Smooth muscle cell (in vitro differentiated cells): ENCODE results near the gene ASTN2. TPM values are rescaled to one million over a fixed set of nuclear protein-coding genes. Genes with fewer than 3 reads are reported as not detected.

Source experiments
- DNase-seq: peaks from one replicate; lab custom pipeline; 2025; ENCODE audit not compliant: unreplicated experiment; lab: John Stamatoyannopoulos, UW
- H2AFZ ChIP-seq: fragments of 200-600 bp; sonication (generic); 2 replicates; pipeline ENCODE4 v1.6.0; 2016; ENCODE audit warnings: antibody characterized with exemption, low read depth, mild to moderate bottlenecking
- H3F3A ChIP-seq: fragments of 200-600 bp; sonication (generic); 2 replicates; pipeline ENCODE4 v1.6.0; 2017; ENCODE audit warnings: antibody characterized with exemption, low read depth
- H3K27ac ChIP-seq: fragments of 200-600 bp; sonication (generic); 2 replicates; pipeline ENCODE4 v1.5.1; 2016; ENCODE audit warnings: low read depth, mild to moderate bottlenecking
- H3K27me3 ChIP-seq: fragments of 200-600 bp; sonication (generic); 2 replicates; pipeline ENCODE4 v1.6.1; 2016; ENCODE audit warnings: low read depth, mild to moderate bottlenecking
- H3K36me3 ChIP-seq: fragments of 200-600 bp; sonication (generic); 2 replicates; pipeline ENCODE4 v1.5.1; 2016; ENCODE audit warnings: low read depth
- H3K4me1 ChIP-seq: fragments of 200-600 bp; sonication (generic); 2 replicates; pipeline ENCODE4 v1.5.1; 2016; ENCODE audit warnings: low read depth
- H3K4me2 ChIP-seq: fragments of 200-600 bp; sonication (generic); 2 replicates; pipeline ENCODE4 v1.6.0; 2016; ENCODE audit warnings: mild to moderate bottlenecking
- H3K4me3 ChIP-seq: fragments of 200-600 bp; sonication (generic); 2 replicates; pipeline ENCODE4 v1.5.1; 2016; ENCODE audit warnings: mild to moderate bottlenecking
- H3K79me2 ChIP-seq: fragments of 200-600 bp; sonication (generic); 2 replicates; pipeline ENCODE4 v1.6.0; 2016; ENCODE audit warnings: low read depth, mild to moderate bottlenecking
- H3K9ac ChIP-seq: fragments of 200-600 bp; sonication (generic); 2 replicates; pipeline ENCODE4 v1.6.0; 2016; ENCODE audit warnings: low read depth
- H3K9me3 ChIP-seq: fragments of 200-600 bp; sonication (generic); replicated peaks from 2 replicates; pipeline ENCODE4 v1.5.1; 2016; ENCODE audit warnings: low read depth
- H4K20me1 ChIP-seq: fragments of 200-600 bp; sonication (generic); 2 replicates; pipeline ENCODE4 v1.6.0; 2016; ENCODE audit warnings: low read depth
- CTCF ChIP-seq: fragments of 200-600 bp; sonication (generic); IDR thresholded peaks from 2 replicates; pipeline ENCODE4 v1.5.1; 2017; ENCODE audit warnings: borderline replicate concordance, mild to moderate bottlenecking, antibody characterized with exemption; ENCODE audit not compliant: insufficient read depth, poor library complexity, severe bottlenecking
- WGBS: methylation state at CpG from one replicate; pipeline ENCODE4 v1.1.7; 2016; ENCODE audit warnings: low lambda C conversion rate; 5-methylcytosine and 5-hydroxymethylcytosine counted together
- polyA plus RNA-seq: library from polyadenylated mRNA; unstranded; fragments of >200 nt; fragmentation: Nextera tagmentation; extraction: Ambion mirVana; gene quantifications from 2 replicates; pipeline ENCODE4 v1.2.1, GENCODE V29; 2016
- total RNA-seq: library from RNA; depleted of rRNA; stranded (reverse); fragments of >200 nt; gene quantifications from 2 replicates; pipeline ENCODE4 v1.2.3, GENCODE V29; 2014

Gene ASTN2
- total and polyA plus RNA-seq, 2 experiments from 2014 or later = 6.5 to 6.7 TPM

GRCh38 chr9:116774421-116775180 lies 640.3 kb downstream of the ASTN2 start:
- Histone ChIP-seq H3K27ac (no peak overlapping the region), H3K36me3 (no peaks in the 10 kb centered on the region), H2AFZ (no peak overlapping the region), H4K20me1 (no peaks in the 10 kb centered on the region), H3K9ac (no peak overlapping the region), H3K9me3 (no peaks in the 10 kb centered on the region), H3K4me3 (no peak overlapping the region), H3K4me2 (no peak overlapping the region), H3K4me1 (no peaks in the 10 kb centered on the region), H3K79me2 (no peaks in the 10 kb centered on the region), H3F3A (no peaks in the 10 kb centered on the region), H3K27me3 (peaks cover 5% of the 10 kb centered on the region)
- 81% methylated on average over 4 of the region's 4 CpGs for whole genome bisulfite sequencing
- no peak for TF ChIP-seq CTCF
- no peak for DNase-seq

- Histone ChIP-seq H3K9me3 (no peaks in the 10 kb centered on the region), H2AFZ (no peak overlapping the region), H3K27ac (no peak overlapping the region), H3F3A (no peaks in the 10 kb centered on the region), H3K4me1 (peaks cover 8% of the 10 kb centered on the region), H4K20me1 (no peaks in the 10 kb centered on the region), H3K4me2 (no peak overlapping the region), H3K4me3 (no peak overlapping the region), H3K36me3 (no peaks in the 10 kb centered on the region), H3K27me3 (no peaks in the 10 kb centered on the region), H3K9ac (no peak overlapping the region), H3K79me2 (no peaks in the 10 kb centered on the region)
- 65% methylated on average over 8 of the region's 8 CpGs for WGBS
- DNase-seq = no peak
- no peak for TF ChIP-seq CTCF
Measured at GRCh38 chr9:116767219-116767618, 647.6 kb downstream of the ASTN2 start.

- H2AFZ ChIP-seq = no peak overlapping the region
- no peaks in the 10 kb centered on the region for H3K27me3 ChIP-seq
- no peak overlapping the region for H3K4me3 ChIP-seq
- no peak for DNase-seq
- WGBS = 84% methylated on average over 5 of the region's 5 CpGs
- H3K79me2 ChIP-seq = no peaks in the 10 kb centered on the region
- H3F3A ChIP-seq = no peaks in the 10 kb centered on the region
- no peak overlapping the region for H3K4me2 ChIP-seq
- no peaks in the 10 kb centered on the region for H4K20me1 ChIP-seq
- no peaks in the 10 kb centered on the region for H3K36me3 ChIP-seq
- no peak for TF ChIP-seq CTCF
- H3K27ac ChIP-seq = no peak overlapping the region
- no peaks in the 10 kb centered on the region for H3K9me3 ChIP-seq
- H3K9ac ChIP-seq = no peak overlapping the region
- H3K4me1 ChIP-seq = peaks cover 8% of the 10 kb centered on the region
Measured at GRCh38 chr9:116765011-116765410, 649.8 kb downstream of the ASTN2 start.

GRCh38 chr9:116763770-116764169 lies 651.1 kb downstream of the ASTN2 start:
- H3K27ac ChIP-seq = no peak overlapping the region
- no peaks in the 10 kb centered on the region for H3K27me3 ChIP-seq
- H3K9me3 ChIP-seq = no peaks in the 10 kb centered on the region
- TF ChIP-seq CTCF = no peak
- H4K20me1 ChIP-seq = no peaks in the 10 kb centered on the region
- H3F3A ChIP-seq = no peaks in the 10 kb centered on the region
- 92% methylated on average over 2 of the region's 2 CpGs for WGBS
- H2AFZ ChIP-seq = no peak overlapping the region
- H3K4me2 ChIP-seq = no peak overlapping the region
- H3K36me3 ChIP-seq = no peaks in the 10 kb centered on the region
- no peak for DNase-seq
- H3K4me1 ChIP-seq = peaks cover 8% of the 10 kb centered on the region
- no peak overlapping the region for H3K4me3 ChIP-seq
- H3K9ac ChIP-seq = no peak overlapping the region
- no peaks in the 10 kb centered on the region for H3K79me2 ChIP-seq
